GM19193 (cell line): ENCODE measurements around the gene CRYAB.

Experiments
- POLR2A ChIP-seq: IDR thresholded peaks from 4 replicates; pipeline ENCODE4 v1.6.1; 2011; ENCODE audit not compliant: insufficient read depth, insufficient read length; ENCODE audit errors: extremely low read depth

Gene CRYAB

GRCh38 chr11:111911563-111912401 lies at the start of gene CRYAB:
CRYAB (minus strand) TSS chr11:111911770; CDS start chr11:111911724, 46 bp downstream.
- TF ChIP-seq POLR2A: no peak

- TF ChIP-seq POLR2A: no peak
Measured at GRCh38 chr11:111960916-111961315, 49.3 kb upstream of the CRYAB start.

GRCh38 chr11:111957663-111958444 lies 46.3 kb upstream of the CRYAB start:
- TF ChIP-seq POLR2A: no peak

GRCh38 chr11:111954154-111954553 lies 42.6 kb upstream of the CRYAB start:
- no peak for TF ChIP-seq POLR2A

- no peak for TF ChIP-seq POLR2A
Measured at GRCh38 chr11:111951565-111951964, 40.0 kb upstream of the CRYAB start.

- TF ChIP-seq POLR2A: no peak
Measured at GRCh38 chr11:111949519-111950426, 38.2 kb upstream of the CRYAB start.

- TF ChIP-seq POLR2A: no peak
Measured at GRCh38 chr11:111947143-111947542, 35.6 kb upstream of the CRYAB start.

GRCh38 chr11:111946499-111946898 lies 34.9 kb upstream of the CRYAB start:
- TF ChIP-seq POLR2A: no peak

GRCh38 chr11:111945198-111945597 lies 33.6 kb upstream of the CRYAB start:
- TF ChIP-seq POLR2A: no peak

- TF ChIP-seq POLR2A: no peak
Measured at GRCh38 chr11:111944651-111945051, 33.1 kb upstream of the CRYAB start.

- TF ChIP-seq POLR2A: no peak
Measured at GRCh38 chr11:111944139-111944538, 32.6 kb upstream of the CRYAB start.

GRCh38 chr11:111942829-111943228 lies 31.3 kb upstream of the CRYAB start:
- TF ChIP-seq POLR2A: no peak

- TF ChIP-seq POLR2A: no peak
Measured at GRCh38 chr11:111941963-111942362, 30.4 kb upstream of the CRYAB start.

GRCh38 chr11:111939836-111940604 lies 28.4 kb upstream of the CRYAB start:
- TF ChIP-seq POLR2A: no peak

- no peak for TF ChIP-seq POLR2A
Measured at GRCh38 chr11:111938687-111939160, 27.2 kb upstream of the CRYAB start.

- TF ChIP-seq POLR2A: no peak
Measured at GRCh38 chr11:111937844-111938243, 26.3 kb upstream of the CRYAB start.
